ENCODE data around the gene GBA3.

GBA3 gene

DNA sequence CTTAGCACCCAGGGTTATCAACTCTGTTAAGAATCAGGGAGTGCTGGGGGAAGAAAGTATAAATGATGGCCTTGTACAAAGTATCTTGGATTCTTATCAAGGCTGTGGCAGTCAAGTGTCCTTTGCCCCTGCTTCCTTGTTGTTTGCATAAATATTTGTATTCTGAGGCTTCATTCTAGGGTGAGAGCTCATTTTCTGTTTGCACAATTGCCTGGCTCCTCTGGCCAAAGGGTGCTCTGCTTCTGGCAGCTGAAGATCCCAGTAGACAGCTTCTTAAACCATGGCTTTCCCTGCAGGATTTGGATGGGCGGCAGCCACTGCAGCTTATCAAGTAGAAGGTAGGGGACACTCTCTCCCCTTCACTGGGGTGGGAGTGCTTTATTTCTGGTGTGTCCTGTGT is at the start of gene GBA3:
Gene GBA3 (plus strand): TSS at position 202 of the 400 bp plus-strand sequence.
- no peak for DNase-seq

DNA sequence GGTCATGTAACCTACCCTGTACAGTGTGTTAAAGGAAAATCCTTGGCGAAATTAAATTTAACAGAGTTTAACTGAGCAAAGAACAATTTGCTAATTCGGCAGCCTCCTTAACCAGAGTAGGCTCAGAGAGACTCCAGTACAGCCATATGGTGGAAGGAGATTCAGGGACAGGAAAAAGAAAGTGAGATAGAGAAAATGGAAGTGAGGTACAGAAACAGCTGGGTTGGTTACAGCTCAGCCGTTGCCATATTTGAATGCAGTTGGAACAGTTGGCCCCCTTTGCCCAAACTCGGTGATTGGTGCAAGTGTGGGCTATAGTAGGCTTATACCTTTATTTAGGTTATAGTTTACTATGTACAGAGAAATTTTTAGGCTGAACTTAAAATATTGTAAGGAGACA is 48.8 kb upstream of the GBA3 start:
- no peak for DNase-seq

DNA sequence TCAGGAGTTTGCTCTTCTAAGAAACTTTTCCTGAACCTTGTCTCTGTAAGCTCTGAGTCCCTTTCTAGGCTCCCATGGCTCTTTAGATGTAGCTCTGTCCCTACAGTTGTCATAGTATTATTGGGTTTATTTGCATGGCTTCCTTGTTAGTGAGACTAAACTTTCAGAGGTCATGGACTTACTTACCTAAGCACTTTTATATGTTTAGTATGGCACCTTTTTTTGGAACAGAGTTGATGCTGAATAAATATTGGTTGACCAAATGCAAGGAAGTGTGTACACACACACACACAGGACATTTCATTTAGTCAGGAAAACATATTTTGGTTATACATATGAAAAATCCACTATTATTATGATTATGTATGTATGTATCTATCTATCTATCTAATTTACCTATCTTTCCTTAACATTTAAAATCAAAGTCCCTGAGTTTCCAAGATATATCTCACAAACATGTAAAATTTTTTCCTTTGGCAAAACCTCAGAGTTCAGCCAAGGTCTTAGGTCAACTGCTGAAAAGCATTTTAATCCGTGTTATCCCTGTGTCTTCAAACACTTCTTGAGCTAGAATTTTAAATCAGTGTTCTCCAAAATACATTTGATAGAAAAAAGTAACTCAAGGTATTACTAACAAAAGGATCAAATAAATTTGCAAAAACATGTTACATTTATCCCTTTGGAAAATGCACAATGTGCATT is 47.1 kb upstream of the GBA3 start:
- DNase-seq, result no peak

DNA sequence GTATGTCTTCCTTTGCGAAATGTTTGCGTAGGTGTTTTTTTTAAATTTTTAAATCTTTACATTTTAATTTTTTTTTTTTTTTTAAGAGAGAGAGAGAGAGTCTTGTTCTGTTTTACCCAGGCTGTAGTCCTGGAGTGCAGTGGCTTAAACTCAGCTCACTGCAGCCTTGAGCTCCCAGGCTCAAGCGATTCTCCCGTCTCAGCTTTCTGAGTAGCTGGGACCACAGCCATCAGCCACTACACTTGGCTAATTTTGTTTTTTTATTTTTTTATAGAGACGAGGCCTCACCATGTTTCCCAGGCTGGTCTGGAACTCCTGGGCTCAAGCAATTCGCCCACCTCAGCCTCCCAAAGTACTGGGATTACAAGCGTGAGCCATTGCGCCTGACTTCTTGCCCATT is 43.7 kb upstream of the GBA3 start:
- no peak for DNase-seq

DNA sequence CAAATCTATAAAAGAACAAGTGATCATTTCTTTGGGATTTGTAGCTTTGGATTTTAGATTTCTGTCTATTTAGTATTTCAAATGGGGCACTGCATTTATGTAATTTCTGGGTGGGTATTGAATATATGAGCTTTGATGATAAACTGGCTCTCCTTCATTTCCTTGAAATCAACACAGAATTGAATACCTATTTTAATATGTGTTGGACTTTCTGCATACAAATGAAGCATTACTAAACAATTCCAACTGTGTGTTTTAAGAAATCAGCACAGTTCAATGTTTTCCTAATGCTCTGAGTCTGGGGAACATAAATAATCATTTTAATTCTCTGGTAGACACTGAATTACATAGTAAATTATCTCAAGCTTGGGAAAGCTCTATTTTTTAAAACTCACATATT is 42.0 kb upstream of the GBA3 start:
- no peak for DNase-seq

DNA sequence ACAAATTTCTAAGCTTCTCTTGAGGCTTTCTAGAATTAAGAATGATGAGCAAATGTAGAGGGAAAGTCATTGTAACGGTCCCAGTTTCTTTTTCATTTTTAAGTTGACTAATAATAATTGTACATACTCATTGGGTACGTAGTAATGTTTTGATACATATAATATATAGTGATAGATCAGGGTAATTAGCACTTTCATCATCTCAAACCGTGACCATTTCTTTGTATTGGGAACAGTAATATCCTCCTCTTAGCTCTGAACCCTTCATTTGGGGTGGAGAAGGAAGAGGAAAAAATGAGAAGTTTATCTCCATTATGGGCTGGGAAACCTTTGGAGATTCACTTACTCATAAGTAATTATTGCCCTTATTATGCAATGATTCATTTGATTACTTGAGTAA is 39.0 kb upstream of the GBA3 start:
- DNase-seq, result no peak

DNA sequence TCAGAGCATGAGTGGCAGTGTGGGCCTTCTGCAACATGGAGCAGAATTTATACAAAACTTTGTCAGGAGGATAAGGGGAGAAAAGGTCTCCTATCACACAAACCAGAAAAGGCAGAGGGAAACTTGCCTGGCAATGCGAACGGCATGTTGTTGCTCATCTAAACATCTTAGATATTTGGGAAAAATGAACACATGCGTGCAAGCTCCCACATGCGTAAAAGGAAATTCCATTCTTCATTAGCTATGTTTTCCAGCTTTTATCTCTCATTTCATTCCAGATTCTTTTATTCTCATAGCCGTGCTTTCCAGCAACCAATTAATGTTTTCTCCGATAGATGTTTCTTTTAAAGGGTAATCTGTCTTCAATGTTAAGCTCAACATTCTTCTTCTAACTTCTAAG is 31.3 kb upstream of the GBA3 start:
- no peak for DNase-seq

DNA sequence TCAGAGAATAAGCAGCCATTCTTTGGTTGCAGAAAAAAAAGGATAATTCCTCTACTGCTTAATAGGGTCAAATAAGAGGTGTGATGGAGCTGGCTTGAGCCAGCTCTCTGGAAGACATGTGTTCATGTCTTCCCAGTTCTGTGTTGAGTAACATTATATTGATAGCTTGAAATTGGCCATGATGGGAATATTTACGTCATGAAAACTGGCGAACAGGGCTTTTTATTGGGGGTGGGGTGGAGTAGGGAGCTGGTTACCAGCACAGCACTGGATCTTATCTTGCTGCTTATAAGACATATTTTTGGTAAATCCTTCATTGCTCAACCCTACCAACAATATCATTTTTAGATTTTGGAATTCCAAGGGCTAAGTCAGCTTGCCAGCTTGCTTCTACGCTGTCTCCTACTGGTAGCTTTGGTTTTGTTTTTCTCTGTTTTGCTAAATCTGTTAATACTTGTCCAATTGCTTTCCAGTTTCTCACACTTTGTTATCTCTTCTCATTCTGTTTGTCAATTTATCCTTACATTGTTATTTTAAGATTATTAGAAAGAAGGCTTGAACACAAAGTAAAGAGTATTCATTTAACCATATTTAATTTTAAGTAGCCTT is 25.3 kb upstream of the GBA3 start:
- DNase-seq, result no peak

DNA sequence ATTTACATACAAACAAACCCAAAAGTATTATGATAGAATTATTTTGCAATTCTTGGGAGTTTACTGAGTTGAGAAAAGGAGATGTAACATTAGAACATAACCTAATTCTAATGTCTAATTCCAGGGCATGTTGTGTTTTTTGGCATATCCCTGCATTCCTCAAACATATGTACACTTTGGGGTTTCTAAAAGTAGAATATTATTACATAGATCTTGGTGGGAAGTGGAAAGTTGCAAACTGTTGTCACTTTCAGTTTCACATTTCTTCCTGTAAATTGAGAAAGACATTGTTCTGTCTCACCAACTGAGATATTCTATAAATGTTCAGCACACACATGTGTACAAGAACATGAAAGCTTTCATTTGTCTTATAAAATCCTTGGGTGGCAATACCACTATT is 24.4 kb upstream of the GBA3 start:
- DNase-seq, result no peak

DNA sequence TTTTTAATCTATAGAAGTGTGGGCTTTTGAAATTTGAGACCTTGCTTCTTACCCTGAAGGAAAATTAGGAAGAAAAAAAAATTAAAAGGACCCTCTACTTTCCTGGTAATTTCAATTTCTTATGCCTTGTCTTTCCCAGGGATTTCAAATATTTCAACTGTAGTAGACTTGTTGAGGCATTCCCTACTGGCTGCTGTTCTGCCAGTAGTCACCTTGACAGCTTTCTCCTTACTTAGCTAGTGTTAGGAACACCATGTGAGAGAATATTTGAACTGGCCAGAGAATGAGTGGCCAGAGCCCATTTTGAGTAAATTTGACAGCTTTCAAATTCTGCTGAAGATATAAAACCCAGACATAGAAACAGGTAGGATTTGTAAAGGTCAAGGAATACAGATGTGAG is 24.0 kb upstream of the GBA3 start:
- DNase-seq, result no peak

DNA sequence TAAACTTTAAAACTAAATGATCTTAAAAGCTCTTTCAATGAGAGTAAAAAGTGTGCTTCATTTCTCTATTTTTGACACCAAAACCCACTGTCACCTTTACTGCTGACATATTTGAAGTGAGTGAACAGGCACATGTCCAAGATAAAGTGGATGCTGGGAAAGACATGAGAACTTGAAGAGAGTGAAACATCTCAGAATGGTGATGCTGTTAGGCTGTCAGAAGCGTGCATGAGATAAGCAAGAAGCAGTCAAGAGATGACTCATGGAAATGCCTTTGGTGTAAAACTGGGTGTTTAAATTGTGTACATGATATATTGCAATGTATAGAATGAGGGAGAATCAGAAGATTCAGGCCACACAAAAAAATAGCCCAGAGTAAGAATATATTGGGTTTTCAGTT is 21.8 kb upstream of the GBA3 start:
- no peak for DNase-seq

DNA sequence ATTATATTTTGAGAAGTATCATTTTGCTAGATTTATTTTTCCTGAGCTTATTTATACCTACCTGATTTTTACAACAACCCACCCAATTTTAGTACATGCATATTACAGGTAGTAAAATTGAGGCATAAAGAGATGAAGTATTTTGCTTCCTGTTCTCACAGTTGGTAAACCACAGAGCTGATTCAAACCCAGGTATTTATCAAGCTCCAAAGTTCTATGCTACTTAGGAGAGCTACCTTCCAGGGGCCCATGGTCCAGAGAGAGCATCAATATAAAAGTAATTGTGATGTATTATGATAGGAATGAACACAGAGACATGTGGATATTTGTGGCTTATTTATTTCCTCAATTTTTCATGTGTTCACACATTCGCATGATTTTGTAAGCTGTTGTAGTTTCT is 20.2 kb upstream of the GBA3 start:
- no peak for DNase-seq

DNA sequence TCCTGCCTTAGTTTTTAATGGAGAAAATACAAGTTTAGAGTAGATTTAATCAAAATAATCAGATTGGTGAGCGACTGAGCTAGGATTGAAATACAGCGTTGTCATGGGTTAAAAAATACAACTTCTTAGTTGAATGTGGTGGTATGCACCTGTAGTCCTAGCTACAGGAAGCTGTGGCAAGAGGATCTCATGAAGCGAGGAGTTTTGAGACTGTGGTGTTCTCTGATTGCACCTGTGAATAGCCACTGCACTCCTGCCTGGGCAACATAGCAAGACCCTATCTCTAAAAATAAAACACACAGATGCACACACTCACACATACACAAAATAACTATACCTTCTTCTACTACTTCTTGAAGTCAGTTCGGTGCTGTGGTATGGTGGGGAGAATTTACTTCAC is 19.8 kb upstream of the GBA3 start:
- DNase-seq, result no peak

DNA sequence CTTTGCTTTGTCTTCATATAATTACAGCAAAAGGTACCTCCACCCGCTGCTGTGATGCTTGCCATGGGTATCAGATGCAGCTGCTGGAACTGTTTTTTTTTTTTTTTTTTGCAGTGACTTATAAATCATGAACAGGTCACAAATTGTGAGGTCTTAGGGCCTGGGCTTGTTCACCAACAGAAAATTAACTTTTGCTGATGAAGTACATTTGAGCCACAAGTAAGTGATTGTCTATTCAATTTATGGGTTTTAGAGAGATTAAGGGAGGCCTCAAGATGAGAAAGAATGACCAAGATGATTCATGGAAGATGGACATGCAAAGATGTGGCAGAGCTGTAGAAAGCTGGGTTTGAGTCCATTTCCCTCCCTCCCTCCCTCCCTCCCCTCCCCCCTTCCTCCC is 18.0 kb upstream of the GBA3 start:
- no peak for DNase-seq

DNA sequence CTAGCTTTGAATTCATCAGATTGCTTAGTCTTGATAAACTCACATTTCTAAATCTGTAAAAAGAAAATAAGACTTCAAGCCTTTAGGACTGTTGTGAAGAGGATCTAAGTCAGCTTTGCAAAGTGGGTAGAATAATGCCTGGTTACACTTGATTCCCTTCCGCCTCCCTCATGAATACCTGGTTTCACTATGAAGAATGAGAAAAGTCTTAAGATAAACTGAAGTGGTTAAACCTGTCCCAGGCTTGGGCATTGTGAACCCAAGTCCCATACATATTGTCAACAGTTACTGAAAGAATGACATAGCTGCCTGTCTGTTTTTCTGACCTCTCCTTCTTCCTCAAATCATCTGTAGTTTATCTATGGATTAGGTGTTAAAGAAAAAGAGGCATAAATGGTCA is 16.7 kb upstream of the GBA3 start:
- DNase-seq, result no peak

DNA sequence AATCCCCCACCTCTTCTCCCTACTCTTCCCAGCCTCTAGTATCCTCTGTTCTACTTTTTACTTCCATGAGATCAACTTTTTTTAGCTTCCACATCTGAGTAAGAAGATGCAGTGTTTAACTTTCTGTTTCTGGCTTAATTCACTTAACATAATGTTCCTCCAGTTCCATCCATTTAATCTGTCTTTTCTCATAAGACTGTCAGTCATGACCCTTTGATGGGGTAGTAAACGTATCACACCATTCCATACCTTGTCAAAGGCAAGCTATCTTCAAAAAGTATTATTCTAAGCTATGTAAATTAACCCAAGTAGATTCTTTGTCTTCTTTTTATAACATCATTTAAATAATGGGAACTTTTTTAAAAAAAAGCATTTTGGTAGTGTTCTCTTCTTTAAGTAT is 15.0 kb upstream of the GBA3 start:
- no peak for DNase-seq

DNA sequence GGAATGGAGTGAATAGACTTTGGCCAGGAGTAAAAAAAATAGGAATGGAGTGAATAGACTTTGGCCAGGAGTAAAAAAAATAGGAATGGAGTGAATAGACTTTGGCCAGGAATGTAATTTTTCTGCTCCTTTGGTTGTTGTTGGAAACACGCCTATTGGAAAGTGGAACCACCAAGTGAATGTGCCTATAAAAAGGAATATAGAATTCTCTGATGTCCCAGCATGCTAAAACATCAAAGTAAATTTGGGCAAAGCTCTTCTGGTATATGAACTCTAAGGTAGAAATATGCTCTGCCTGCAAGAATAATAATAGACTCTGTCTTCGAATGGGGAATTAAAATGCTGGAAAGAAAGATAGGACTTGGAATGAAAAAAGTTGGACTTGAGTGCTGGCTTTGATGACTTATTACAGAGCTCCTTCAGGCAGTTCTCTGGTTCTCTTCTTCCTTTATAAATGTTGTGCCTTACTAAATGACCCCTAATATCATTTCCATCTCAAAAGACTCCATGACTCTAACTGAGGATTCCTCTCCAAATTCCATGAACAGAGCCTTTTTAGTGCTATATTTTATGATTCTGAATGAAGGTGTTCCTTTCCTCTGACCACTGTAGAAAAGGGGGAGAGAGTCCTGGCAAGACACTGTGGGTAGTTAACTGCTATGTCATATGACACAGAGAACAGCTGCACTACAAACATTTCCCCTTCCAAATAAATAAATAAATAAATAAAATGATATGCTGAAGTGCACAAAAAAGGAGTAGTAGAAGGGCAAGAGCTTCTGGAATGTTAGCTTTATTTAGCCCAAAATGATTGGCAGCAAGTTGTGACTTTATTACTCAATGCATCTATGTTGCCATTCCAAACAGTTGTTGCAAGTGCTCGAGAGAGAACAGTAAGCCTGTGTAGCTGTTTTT is 13.5 kb upstream of the GBA3 start:
- DNase-seq, result no peak

DNA sequence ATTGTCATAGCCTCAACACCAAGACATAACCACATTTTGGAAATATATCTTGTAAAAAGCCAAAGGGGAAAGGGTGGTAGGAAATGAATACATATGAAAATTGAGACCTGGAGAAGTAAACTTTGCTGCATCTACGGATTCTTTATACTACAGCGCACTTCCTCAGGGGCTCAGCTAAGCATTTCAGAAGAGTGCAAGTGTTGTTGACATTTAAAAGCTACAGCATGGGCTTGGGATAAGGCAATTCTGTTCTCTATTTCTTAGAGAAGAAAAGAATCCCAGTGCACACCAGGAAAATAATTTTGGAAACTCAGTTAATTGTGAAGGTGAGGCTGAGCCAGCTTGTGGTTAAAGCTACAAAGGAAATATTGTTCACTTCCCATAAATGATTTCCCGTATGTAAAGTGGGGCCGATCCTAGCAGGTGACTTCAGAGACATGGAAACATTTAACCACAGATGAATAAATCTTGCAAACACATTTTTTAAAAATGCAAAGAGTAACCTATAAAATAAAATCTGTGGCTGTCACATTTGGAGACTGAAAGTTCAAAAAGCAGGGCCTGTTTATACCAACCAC is 12.6 kb upstream of the GBA3 start:
- DNase-seq, result no peak

DNA sequence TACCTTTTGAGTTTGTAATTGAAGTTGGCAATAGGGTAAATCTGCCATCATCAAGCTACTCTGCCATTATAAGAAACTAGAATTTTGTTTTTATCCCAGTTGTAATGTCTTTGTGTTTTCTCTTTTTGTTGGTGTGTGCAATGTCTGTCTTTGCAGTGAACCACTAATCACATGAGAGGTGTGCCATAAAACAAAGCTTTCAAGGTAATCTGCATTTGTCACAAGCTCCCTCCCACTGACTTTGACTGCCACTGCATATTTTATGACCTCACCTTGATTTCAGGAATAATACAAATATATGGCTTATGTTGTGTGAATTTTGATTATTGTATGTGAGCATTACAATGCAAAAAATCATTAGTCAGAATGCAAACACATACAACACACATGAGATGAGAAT is 9.0 kb upstream of the GBA3 start:
- no peak for DNase-seq

DNA sequence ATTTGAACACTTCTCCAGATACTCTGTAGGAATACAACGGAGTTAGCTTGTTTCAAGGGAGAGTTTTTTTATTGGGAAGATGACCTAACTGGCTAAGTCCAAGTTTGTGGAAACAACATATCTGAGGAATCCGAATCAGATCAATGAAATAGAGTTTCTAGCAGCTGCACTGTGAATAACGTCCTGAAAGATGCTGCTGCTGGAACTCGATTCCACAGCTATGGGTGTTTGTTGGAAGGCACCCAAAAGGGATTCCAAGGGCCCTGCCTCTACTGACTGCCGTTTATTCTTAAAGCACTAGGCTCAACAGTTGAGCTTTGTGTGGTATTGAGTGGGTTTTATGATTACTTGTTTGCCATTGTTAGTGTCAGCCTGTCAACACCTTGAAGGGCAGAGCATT is 6.6 kb upstream of the GBA3 start:
- DNase-seq, result no peak

DNA sequence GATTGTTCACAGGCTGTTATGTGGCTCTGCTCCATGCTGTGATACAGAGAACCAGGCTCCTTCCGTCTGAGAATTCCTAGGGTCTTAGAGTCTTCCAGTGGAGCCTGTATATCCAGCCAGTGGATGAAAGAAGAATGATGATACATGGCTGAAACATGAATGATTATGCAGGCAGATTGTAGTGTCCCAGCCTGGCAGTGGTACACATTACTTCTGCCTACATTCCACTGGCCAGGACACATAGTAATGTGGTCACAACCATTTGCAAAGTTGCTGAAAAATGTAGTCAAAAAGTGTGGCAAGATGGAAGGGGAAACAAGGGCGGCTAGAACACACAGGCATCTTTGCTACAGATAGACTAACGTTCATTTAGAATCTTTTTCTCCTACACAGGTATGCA is 4.5 kb upstream of the GBA3 start:
- DNase-seq, result no peak

DNA sequence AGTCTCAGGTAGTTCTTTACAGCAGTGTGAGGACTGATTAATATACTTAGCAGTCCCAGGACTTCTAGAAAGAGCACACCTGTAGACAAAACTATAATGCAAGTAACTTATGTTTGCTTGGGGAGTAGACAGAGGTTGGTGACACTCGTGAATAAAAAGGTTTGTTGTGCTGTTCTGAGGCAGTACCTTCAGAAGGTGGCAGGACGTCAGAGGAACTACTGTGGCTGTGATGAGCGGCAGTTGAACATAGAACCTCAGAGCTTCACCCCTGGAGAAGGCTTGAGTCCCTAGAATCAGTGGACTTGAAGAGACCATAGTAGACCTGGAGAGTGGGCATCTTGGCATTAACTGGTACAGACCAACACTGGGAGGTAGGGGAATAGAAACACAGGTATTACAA is 3.3 kb upstream of the GBA3 start:
- DNase-seq, result no peak

DNA sequence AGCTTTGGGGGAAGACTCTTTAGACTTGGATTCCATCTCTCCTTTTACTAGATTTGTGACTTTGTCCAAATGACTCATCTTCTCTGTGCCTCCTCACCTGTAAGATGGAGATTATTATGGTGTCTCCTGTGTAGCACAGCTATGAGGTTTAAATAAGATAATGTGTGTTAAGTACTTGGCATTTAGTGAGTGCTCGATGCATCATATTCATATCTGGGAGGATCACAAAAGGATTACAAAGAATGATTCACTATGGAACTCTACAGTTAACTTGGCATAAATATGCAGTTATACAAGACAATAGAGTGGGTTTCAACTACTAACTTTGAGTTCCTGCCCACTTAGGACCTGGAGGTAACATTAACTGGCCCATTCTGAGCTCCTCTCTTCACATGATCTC is 2.3 kb downstream of the GBA3 start:
- DNase-seq, result no peak

DNA sequence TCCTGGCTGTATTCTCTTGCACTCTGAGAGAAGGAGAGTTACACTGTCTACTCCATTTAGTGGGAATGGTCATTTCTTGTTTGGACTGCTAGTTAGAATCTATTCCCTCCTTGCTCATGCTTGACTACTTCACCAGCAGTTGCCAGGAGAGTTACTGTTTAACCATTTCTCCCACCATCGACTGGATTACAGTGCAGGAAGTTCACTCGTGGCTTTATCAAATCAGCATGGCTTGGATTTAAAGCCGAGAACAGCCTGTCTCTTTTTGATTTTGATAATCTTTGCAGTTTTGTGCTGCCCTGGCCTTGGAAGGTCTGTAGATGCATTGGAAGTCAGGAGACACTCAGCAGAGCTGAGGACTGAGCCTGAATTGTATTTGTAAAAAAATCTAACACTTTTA is 3.2 kb downstream of the GBA3 start:
- no peak for DNase-seq

All from stimulated activated naive CD4-positive, alpha-beta T cell treated with Interleukin-2 at 50 U/mL for 16 hours (primary cell).